Activated T-cell treated with anti-CD3 and anti-CD28 coated beads for 4 hours (primary cell): ENCODE results near the gene SOX13.
A peak's percentile ranks its signal among the peaks of the same experiment; 100 is the strongest.

Experiments
- DNase-seq: peaks from one replicate; pipeline ENCODE4 v3.0.0-alpha.2; 2020

The SOX13 gene

GRCh38 chr1:204154568-204155255 is 81.8 kb downstream of the SOX13 start:
- DNase-seq = no peak

GRCh38 chr1:204155881-204156280 is 83.0 kb downstream of the SOX13 start:
- DNase-seq = no peak

GRCh38 chr1:204157962-204158361 is 85.0 kb downstream of the SOX13 start:
- DNase-seq = no peak

GRCh38 chr1:204161609-204162493 is 88.9 kb downstream of the SOX13 start:
- no peak for DNase-seq

- peak; percentile 79 for DNase-seq
These were observed 89.7 kb downstream of the SOX13 start for GRCh38 chr1:204162494-204163074.

GRCh38 chr1:204166219-204166618 is 93.3 kb downstream of the SOX13 start, which contains the start of gene REN:
Gene REN, minus strand, starts transcription at chr1:204166337. Its CDS starts 44 bp downstream, at chr1:204166293.
- DNase-seq = no peak

GRCh38 chr1:204167730-204168129 is 94.8 kb downstream of the SOX13 start:
- DNase-seq = no peak

GRCh38 chr1:204169858-204170257 is 96.9 kb downstream of the SOX13 start:
- no peak for DNase-seq

- no peak for DNase-seq
These were observed 97.7 kb downstream of the SOX13 start for GRCh38 chr1:204170494-204171155.

- no peak for DNase-seq
These were observed 98.8 kb downstream of the SOX13 start for GRCh38 chr1:204171751-204172178.

- DNase-seq = no peak
These were observed 99.6 kb downstream of the SOX13 start for GRCh38 chr1:204172404-204173029.

- no peak for DNase-seq
These were observed 102.0 kb downstream of the SOX13 start for GRCh38 chr1:204174958-204175357.

GRCh38 chr1:204176049-204176448 is 103.1 kb downstream of the SOX13 start:
- DNase-seq = no peak

- DNase-seq = no peak
These were observed 104.2 kb downstream of the SOX13 start for GRCh38 chr1:204177133-204177532.
